ENCODE data around the gene COX6B2. TPM values are rescaled to one million over a fixed set of nuclear protein-coding genes. Genes with fewer than 3 reads are reported as not detected.

Gene COX6B2
- total RNA-seq, 1 donor from 2014 or later: 5.2 TPM

DNA sequence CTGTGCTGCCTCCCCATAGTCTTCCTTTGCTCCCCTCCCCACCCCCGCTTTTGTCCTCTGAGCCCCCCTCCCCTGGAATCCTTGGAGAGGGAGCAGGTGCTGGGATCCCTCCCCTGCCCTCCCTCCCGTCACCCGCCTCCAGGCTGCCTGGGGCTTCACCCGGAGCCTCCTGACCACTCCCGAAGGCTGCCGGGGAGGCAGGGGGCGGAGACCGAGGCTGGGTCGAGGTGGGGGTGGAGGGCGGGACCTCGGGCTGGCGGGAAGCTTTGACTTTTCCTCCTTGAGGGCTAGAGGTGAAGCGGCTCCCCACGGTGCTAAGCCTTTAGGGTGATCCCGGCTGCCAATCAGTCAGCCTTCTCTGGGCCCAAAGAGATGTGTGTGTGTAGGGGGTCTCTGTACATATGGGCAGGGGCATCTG, 13.3 kb downstream of the COX6B2 start:
- Histone ChIP-seq H3K4me3 (peak overlapping the region; percentile 61 to 68), H3K9me3 (no peaks in the 10 kb centered on the region), H3K27me3 (no peaks in the 10 kb centered on the region), H3K36me3 (no peaks in the 10 kb centered on the region), H3K4me1 (peaks cover 37% of the 10 kb centered on the region), H3K27ac (peak overlapping the region; percentile 84)
- intact Hi-C loops (cut with DNase I): loop anchor here (2.0 kb wide), 1 partner anchor 44 kb away; the partner anchor contains the start of genes RPL28 and TMEM238
- TF ChIP-seq POLR2AphosphoS5 (IDR thresholded peaks at IDR 0.05; ENCODE audit: insufficient read depth in 1 of 2, low read depth in 1 of 2) (no peak), POLR2A (IDR thresholded peaks at IDR 0.05) (no peak)
- TF ChIP-seq, protein P1, sequence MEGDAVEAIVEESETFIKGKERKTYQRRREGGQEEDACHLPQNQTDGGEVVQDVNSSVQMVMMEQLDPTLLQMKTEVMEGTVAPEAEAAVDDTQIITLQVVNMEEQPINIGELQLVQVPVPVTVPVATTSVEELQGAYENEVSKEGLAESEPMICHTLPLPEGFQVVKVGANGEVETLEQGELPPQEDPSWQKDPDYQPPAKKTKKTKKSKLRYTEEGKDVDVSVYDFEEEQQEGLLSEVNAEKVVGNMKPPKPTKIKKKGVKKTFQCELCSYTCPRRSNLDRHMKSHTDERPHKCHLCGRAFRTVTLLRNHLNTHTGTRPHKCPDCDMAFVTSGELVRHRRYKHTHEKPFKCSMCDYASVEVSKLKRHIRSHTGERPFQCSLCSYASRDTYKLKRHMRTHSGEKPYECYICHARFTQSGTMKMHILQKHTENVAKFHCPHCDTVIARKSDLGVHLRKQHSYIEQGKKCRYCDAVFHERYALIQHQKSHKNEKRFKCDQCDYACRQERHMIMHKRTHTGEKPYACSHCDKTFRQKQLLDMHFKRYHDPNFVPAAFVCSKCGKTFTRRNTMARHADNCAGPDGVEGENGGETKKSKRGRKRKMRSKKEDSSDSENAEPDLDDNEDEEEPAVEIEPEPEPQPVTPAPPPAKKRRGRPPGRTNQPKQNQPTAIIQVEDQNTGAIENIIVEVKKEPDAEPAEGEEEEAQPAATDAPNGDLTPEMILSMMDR (IDR thresholded peaks at IDR 0.05): no peak
- DNase-seq (ENCODE audit: extremely low spot score in 2 of 2): no peak

DNA sequence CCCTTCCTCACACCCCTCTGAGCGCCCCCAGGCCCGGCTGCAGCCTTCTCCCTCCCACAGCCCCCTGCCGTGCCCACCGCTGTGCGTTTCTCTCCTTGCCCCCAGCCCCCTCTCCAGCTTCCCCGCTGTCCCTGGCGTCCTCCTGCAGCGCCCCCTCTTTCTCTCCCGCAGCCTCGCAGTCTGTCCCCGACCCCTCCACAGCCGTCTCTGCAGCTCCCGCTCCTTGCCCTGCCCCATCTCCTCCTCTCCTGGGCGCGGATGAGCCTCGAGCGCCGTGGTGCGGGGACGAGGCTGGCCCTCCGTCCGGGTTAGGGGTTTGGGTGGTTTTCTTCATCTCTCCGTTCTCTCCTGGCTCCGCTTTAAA, 13.8 kb downstream of the COX6B2 start:
- Histone ChIP-seq H3K9me3 (no peaks in the 10 kb centered on the region), H3K4me3 (peak overlapping the region; percentile 61 to 68), H3K27ac (peak overlapping the region; percentile 84), H3K27me3 (no peaks in the 10 kb centered on the region), H3K4me1 (peaks cover 36% of the 10 kb centered on the region), H3K36me3 (no peaks in the 10 kb centered on the region)
- TF ChIP-seq POLR2AphosphoS5 (IDR thresholded peaks at IDR 0.05; ENCODE audit: insufficient read depth in 1 of 2, low read depth in 1 of 2) (no peak), POLR2A (IDR thresholded peaks at IDR 0.05) (no peak)
- TF ChIP-seq, protein P1 (IDR thresholded peaks at IDR 0.05): no peak
- intact Hi-C loops (cut with DNase I): loop anchor here (2.0 kb wide), 1 partner anchor 44 kb away; the partner anchor contains the start of genes RPL28 and TMEM238
- no peak for DNase-seq (ENCODE audit: extremely low spot score in 2 of 2)

DNA sequence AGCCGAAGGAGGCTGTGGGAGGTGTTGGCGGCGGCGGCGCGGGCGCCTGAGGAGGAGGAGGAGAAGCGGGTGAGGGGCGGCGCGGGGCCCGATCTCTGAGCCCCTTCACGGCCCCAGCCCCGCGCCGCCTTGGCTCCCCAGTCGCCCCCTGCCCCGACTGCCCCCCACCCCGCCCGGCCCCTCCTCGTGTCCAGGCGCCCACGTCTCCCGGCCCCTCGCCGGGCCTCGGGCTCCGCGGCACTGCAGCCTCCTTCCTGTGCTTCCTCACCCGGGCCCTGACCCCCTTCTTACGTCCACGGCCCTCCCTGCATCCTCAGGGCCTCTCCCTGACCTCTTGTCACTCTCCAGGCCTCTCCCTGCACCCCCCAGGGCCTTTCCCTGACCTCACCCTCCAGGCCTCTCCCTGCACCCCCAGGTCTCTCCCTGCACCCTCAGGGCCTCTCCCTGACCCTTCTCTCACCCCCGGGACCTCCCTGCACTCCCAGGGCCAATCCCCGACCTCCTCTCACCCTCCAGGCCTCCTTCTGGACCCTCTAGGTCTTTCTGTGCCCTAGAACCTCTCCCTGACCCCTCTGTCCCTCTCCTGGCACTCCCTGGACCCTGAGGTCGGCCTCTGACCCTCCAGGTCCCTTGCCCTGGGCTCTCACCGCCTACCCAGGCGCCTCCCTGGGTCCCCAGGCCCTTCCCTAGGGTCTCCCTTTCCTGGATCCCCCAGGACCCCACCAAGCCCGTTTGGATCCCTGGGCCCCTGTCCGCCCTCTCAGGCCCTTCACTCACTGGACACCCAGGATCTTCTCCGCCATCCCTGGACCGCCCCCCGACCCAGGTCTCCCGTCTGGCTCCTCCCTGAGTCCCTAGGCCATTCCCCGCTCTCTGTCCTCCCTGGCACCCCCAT, 14.4 kb downstream of the COX6B2 start:
- TF ChIP-seq, protein P1 (IDR thresholded peaks at IDR 0.05): no peak
- peak in 1 of 2 donors; percentile 93 for TF ChIP-seq POLR2A (IDR thresholded peaks at IDR 0.05)
- peak overlapping the region; percentile 61 to 68 for H3K4me3 ChIP-seq
- peaks cover 29% of the 10 kb centered on the region for H3K4me1 ChIP-seq
- intact Hi-C loops (cut with DNase I): loop anchor here (2.0 kb wide), 1 partner anchor 45 kb away; the partner anchor contains the start of genes RPL28 and TMEM238
- H3K27ac ChIP-seq: peak overlapping the region; percentile 84
- H3K27me3 ChIP-seq: no peaks in the 10 kb centered on the region
- H3K36me3 ChIP-seq: no peaks in the 10 kb centered on the region
- H3K9me3 ChIP-seq: no peaks in the 10 kb centered on the region
- DNase-seq (ENCODE audit: extremely low spot score in 2 of 2): no peak

DNA sequence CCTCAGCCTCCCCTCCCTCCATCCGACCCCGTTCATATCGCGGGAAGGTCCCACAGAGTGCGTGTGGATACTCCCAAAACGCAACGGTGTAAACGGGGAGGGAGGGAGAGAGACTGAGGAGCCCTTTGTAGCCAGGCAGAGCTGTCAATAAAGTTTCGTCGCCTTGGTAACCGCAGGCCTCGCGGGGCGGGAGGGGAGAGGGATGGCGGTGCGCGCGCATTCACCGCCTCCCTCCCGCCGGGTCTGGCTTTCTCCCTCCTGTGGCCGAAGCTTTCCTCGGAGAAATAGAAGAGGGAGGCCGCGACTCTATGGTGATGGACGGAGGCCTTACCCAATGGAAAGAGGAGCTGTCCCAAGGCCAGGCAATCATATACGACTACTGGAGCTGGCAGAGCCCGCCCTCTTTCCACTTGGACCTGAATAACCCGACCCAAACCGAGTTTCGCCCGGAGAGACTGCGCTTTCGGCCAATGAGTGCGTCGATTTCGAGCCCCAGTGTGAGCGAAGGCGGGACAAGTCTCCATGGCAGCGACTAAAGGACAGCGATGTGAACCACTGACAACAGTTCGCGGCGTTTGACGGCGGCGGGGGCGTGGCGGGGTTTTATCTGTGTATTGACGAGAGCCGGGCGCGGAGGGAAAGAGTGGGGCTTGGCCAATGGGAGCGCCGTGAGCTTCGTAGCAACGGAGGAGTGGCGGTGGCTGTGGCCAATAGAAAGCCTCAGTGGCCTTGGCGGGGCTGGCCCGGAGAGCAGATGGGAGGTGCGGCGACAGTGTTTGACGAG, 15.2 kb downstream of the COX6B2 start, which contains the start of gene KMT5C:
TSS of gene KMT5C (plus strand) at position 772 of the 784 bp plus-strand sequence. CDS start 2,061 bp downstream, outside the sequence.
- intact Hi-C loops (cut with DNase I): no loop called here
- TF ChIP-seq POLR2A (IDR thresholded peaks at IDR 0.05) (peak in 1 of 2 donors; percentile 52), POLR2AphosphoS5 (IDR thresholded peaks at IDR 0.05; ENCODE audit: insufficient read depth in 1 of 2, low read depth in 1 of 2) (peak; percentile 88 to 89)
- TF ChIP-seq, protein P1 (IDR thresholded peaks at IDR 0.05): peak in 2 of 3 experiments; percentile 9 to 36
- Histone ChIP-seq H3K9me3 (no peaks in the 10 kb centered on the region), H3K36me3 (no peaks in the 10 kb centered on the region), H3K27ac (peak within 1 kb of the TSS; percentile 93), H3K27me3 (no peaks in the 10 kb centered on the region), H3K4me3 (peak within 1 kb of the TSS; percentile 61 to 68), H3K4me1 (peaks cover 28% of the 10 kb centered on the region)
- peak; percentile 100 for DNase-seq (ENCODE audit: extremely low spot score in 2 of 2)

Measured in vagina (tissue), 2 donors.